ENCODE results near the gene RNF19B. TPM values are rescaled to one million over a fixed set of nuclear protein-coding genes. Genes with fewer than 3 reads are reported as not detected.

RNF19B gene
- total RNA-seq, 1 donor from 2014 or later = 29.7 TPM

DNA sequence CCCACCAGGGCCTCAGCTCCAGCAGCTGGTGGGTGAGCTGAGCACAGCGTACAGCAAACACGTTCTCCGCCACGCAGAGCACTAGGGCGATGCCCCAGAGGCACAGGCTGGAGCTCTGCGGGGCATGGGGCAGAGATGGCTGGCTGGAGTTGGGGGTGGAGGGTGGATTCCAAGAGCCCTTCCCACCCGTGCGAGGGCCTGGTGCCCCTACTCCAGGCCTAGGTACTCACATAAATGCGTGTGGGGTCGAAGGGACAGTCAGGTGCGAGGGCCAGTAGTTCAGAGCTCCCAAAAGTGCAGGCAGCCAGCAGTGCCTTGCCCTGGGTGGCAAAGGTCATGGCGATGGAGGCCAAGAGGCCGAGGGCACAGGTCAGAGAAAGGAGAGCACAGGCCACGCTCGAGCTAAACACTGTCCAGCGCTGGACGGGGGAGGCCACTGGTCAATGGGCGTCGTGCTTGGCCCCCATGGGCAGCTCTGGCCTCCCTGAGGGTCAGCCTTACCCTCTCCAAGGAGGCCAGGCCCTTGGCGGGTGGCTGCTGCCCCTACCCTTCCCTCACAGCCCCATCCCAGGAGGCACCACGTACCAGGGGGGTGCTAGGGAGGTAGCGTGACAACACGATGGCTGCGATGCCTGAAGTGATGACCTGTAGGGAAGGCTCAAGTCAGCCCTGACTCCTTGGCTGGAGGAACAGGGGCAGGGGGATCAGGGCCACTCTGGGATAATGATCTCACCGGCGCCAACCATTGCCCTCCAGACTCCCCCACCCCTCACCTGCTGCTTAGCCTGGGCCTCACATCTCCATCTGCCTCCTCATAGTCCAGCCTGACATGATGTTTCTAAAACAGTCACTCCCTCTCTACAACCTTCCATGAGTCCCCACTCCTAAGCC is 69.0 kb downstream of the RNF19B start:
- TF ChIP-seq EZH2 (IDR thresholded peaks at IDR 0.05; ENCODE audit: insufficient read depth, low read length) = no peak
- TF ChIP-seq, protein P1, sequence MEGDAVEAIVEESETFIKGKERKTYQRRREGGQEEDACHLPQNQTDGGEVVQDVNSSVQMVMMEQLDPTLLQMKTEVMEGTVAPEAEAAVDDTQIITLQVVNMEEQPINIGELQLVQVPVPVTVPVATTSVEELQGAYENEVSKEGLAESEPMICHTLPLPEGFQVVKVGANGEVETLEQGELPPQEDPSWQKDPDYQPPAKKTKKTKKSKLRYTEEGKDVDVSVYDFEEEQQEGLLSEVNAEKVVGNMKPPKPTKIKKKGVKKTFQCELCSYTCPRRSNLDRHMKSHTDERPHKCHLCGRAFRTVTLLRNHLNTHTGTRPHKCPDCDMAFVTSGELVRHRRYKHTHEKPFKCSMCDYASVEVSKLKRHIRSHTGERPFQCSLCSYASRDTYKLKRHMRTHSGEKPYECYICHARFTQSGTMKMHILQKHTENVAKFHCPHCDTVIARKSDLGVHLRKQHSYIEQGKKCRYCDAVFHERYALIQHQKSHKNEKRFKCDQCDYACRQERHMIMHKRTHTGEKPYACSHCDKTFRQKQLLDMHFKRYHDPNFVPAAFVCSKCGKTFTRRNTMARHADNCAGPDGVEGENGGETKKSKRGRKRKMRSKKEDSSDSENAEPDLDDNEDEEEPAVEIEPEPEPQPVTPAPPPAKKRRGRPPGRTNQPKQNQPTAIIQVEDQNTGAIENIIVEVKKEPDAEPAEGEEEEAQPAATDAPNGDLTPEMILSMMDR (IDR thresholded peaks at IDR 0.05; ENCODE audit: insufficient read depth, low read depth, low read length) = no peak
- peaks cover 69% of the 10 kb centered on the region for H3K27me3 Mint-ChIP-seq (ENCODE audit: low read depth, unreplicated experiment)
- no peak overlapping the region for H2AFZ ChIP-seq (ENCODE audit: low read depth, low read length)
- no peak overlapping the region for H3K4me3 Mint-ChIP-seq (ENCODE audit: unreplicated experiment)
- FAIRE-seq (no peak), DNase-seq (ENCODE audit: low read depth) (no peak)
- H3K9me3 Mint-ChIP-seq (ENCODE audit: unreplicated experiment) = no peaks in the 10 kb centered on the region
- no peak overlapping the region for H3K27ac ChIP-seq (ENCODE audit: low read depth, low read length)
- no peak overlapping the region for H3K9ac ChIP-seq (ENCODE audit: low read length)
- no peak overlapping the region for H3K4me2 ChIP-seq (ENCODE audit: low read length)
- peaks cover 19% of the 10 kb centered on the region for H3K27me3 ChIP-seq (ENCODE audit: insufficient read depth, low read length)
- H3K4me1 ChIP-seq (ENCODE audit: insufficient read depth, low read length) = no peaks in the 10 kb centered on the region
- no peaks in the 10 kb centered on the region for H4K20me1 ChIP-seq (ENCODE audit: insufficient read depth, low read length)
- H3K4me1 Mint-ChIP-seq (ENCODE audit: low read depth, unreplicated experiment) = peaks cover 4% of the 10 kb centered on the region
- H3K4me3 ChIP-seq (ENCODE audit: insufficient read depth, low read depth, low read length) = no peak overlapping the region
- H3K36me3 ChIP-seq (ENCODE audit: insufficient read depth, low read length) = no peaks in the 10 kb centered on the region
- H3K79me2 ChIP-seq (ENCODE audit: insufficient read depth, low read length) = no peaks in the 10 kb centered on the region
- no peak overlapping the region for H3K27ac Mint-ChIP-seq (ENCODE audit: unreplicated experiment)
- no peaks in the 10 kb centered on the region for H3K9me3 ChIP-seq (ENCODE audit: insufficient read depth, low read depth, low read length)
- peaks cover 7% of the 10 kb centered on the region for H3K36me3 Mint-ChIP-seq (ENCODE audit: low read depth, unreplicated experiment)

DNA sequence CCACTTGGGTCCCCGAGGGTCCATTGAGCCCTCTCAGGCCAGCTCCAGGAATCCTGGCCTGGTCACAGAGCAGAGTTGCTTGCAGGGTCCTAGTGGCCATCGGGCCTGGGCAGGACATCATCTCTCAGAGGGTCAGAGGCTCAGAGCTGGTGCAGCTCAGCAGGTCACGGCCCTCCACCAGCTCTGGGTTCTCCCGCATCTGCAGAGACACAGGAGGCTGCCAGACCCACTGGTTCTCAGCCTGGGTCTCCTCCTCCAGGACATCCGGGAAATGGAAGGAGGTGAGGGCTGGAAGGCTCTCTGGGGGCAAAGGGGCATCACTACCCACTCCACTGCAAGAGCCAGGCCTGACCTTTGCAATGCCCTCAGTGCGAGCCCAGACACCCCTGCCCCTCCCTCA is 69.9 kb downstream of the RNF19B start:
- Histone ChIP-seq H3K4me3 (ENCODE audit: insufficient read depth, low read depth, low read length) (no peak overlapping the region), H3K27me3 (ENCODE audit: insufficient read depth, low read length) (peaks cover 20% of the 10 kb centered on the region), H2AFZ (ENCODE audit: low read depth, low read length) (no peak overlapping the region), H3K4me1 (ENCODE audit: insufficient read depth, low read length) (no peaks in the 10 kb centered on the region), H3K9ac (ENCODE audit: low read length) (no peak overlapping the region), H4K20me1 (ENCODE audit: insufficient read depth, low read length) (no peaks in the 10 kb centered on the region), H3K36me3 (ENCODE audit: insufficient read depth, low read length) (no peaks in the 10 kb centered on the region), H3K27ac (ENCODE audit: low read depth, low read length) (no peak overlapping the region), H3K4me2 (ENCODE audit: low read length) (no peak overlapping the region), H3K9me3 (ENCODE audit: insufficient read depth, low read depth, low read length) (no peaks in the 10 kb centered on the region), H3K79me2 (ENCODE audit: insufficient read depth, low read length) (no peaks in the 10 kb centered on the region)
- TF ChIP-seq, protein P1 (IDR thresholded peaks at IDR 0.05; ENCODE audit: insufficient read depth, low read depth, low read length) = no peak
- no peak for TF ChIP-seq EZH2 (IDR thresholded peaks at IDR 0.05; ENCODE audit: insufficient read depth, low read length)
- H3K4me1 Mint-ChIP-seq (ENCODE audit: low read depth, unreplicated experiment) = peaks cover 4% of the 10 kb centered on the region
- no peak overlapping the region for H3K4me3 Mint-ChIP-seq (ENCODE audit: unreplicated experiment)
- H3K36me3 Mint-ChIP-seq (ENCODE audit: low read depth, unreplicated experiment) = peaks cover 7% of the 10 kb centered on the region
- FAIRE-seq (no peak), DNase-seq (ENCODE audit: low read depth) (no peak)
- no peaks in the 10 kb centered on the region for H3K9me3 Mint-ChIP-seq (ENCODE audit: unreplicated experiment)
- H3K27me3 Mint-ChIP-seq (ENCODE audit: low read depth, unreplicated experiment) = peaks cover 70% of the 10 kb centered on the region
- H3K27ac Mint-ChIP-seq (ENCODE audit: unreplicated experiment) = no peak overlapping the region
